Fibroblast of mammary gland (primary cell): ENCODE data around the gene ARHGDIA.

Experiments used
- DNase-seq: peaks from one replicate; pipeline ENCODE4 v3.0.0-alpha.2; 2010; ENCODE audit warnings: low read depth
- H3K4me3 ChIP-seq: 2 replicates; pipeline ENCODE4 v1.5.1; 2011; ENCODE audit warnings: low read depth, mild to moderate bottlenecking, low read length, moderate library complexity; ENCODE audit not compliant: control insufficient read depth
- TF ChIP-seq, protein P1 (sequence below): conservative IDR thresholded peaks from 2 replicates; pipeline ENCODE4 v1.5.1; 2011; ENCODE audit warnings: low read depth, low read length, inconsistent platforms; ENCODE audit not compliant: control insufficient read depth, insufficient read depth

The ARHGDIA gene

DNA sequence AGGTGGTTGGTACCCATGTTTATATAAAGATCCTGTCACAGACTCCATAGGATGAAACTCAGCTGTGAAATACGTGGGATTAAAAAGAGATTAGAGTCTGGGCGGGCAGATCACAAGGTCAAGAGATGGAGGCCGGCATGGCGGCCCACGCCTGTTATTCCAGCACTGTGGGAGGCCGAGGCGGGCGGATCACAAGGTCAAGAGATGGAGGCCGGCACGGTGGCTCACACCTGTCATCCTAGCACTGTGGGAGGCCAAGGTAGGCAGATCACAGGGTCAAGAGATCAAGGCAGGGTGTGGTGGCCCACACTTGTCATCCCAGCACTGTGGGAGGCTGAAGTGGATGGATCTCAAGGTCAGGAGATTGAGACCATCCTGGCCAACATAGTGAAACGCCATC, 24.3 kb upstream of the ARHGDIA start:
- H3K4me3 ChIP-seq = no peak overlapping the region
- no peak for DNase-seq
- TF ChIP-seq, protein P1, sequence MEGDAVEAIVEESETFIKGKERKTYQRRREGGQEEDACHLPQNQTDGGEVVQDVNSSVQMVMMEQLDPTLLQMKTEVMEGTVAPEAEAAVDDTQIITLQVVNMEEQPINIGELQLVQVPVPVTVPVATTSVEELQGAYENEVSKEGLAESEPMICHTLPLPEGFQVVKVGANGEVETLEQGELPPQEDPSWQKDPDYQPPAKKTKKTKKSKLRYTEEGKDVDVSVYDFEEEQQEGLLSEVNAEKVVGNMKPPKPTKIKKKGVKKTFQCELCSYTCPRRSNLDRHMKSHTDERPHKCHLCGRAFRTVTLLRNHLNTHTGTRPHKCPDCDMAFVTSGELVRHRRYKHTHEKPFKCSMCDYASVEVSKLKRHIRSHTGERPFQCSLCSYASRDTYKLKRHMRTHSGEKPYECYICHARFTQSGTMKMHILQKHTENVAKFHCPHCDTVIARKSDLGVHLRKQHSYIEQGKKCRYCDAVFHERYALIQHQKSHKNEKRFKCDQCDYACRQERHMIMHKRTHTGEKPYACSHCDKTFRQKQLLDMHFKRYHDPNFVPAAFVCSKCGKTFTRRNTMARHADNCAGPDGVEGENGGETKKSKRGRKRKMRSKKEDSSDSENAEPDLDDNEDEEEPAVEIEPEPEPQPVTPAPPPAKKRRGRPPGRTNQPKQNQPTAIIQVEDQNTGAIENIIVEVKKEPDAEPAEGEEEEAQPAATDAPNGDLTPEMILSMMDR = no peak

DNA sequence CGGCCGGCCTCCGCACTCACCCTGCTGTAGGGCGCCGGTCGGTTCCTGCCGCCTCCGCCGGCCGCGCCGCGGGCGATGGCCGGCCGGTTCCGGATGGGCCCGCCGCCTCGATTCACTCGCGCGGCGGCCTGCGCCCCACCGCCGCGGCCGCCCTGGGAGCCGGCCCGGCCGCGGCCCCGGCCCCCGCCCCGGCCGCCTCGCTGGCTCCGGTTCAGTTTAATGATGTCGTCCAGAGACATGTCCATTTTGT, 20.1 kb upstream of the ARHGDIA start:
- no peak for DNase-seq
- TF ChIP-seq, protein P1 = no peak
- H3K4me3 ChIP-seq = peak overlapping the region; percentile 78

DNA sequence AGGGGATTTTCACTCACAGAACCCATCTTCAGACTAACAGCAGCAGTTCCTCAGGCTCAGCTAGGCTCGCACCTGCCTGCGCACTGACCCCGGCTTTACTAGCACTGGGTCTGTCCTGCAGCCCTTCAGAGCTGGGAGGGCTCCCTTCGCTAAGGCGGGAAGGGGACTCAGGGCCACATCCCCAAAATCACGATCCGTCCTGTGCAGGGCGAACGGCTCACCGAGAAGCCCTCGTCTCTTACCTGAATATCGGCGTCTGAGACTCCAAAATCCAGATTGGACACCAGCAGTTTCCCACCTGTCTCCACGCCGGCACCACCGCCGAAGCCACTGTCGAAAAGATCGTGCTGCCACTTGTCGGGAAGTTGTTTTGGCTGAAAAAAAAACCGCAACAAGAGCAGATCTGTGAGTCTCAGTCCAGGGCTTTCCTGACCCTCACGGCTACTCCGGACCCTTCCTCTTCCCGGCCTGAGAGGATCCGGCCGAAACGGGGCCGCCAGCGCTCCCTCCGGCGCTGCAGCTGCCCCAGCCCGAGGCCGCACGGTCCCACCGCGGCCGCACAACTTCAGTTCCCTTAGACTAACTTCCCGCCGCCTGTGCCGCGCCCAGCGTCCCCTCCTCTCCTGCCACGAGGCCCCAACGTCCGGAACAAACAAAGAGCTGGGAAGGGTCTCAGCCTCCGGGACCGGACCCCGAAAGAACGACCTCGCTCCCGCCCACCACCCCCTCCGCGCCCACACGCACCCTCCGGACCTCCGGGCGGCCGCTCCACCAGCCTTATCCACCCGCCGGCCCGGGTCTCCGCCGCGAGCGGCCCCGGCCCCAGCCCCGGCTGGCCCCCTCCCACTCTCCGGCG, 19.5 kb upstream of the ARHGDIA start:
- DNase-seq = no peak
- TF ChIP-seq, protein P1 = no peak
- peak overlapping the region; percentile 78 for H3K4me3 ChIP-seq

- TF ChIP-seq, protein P1 = no peak
- H3K4me3 ChIP-seq = peak overlapping the region; percentile 78
- DNase-seq = no peak
Observed at GRCh38 chr17:81889602-81890001, 18.5 kb upstream of the ARHGDIA start.

DNA sequence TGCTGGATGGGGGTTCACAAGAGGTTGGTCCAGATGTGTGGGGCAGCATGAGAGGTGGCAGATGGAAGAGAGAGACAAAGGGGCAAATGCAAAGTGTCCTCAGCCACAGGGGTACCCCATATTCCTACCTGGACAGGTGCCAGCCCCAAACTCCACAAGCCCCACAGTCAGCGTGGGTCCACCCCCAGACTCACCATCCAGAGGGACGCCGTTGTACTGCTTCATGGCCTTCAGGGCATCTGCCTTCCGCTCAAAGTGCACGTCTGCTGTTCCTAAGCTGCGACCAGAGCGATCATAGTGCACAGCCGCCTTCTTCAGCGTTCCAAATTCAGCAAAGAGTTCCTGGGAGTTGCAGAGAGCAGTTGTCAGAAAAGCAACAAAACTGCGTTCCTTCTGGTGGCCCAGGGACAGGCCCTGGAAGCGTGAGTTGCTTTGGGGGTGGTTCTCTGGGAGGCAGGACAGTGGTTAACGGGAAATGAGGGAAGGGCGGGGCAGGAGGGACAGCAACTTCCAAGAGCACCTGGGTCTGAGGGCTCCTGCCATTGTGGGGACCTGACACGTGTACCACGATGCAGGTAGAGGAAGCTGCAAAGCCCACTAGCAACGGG, 18.0 kb upstream of the ARHGDIA start:
- TF ChIP-seq, protein P1 = no peak
- H3K4me3 ChIP-seq = no peak overlapping the region
- no peak for DNase-seq

DNA sequence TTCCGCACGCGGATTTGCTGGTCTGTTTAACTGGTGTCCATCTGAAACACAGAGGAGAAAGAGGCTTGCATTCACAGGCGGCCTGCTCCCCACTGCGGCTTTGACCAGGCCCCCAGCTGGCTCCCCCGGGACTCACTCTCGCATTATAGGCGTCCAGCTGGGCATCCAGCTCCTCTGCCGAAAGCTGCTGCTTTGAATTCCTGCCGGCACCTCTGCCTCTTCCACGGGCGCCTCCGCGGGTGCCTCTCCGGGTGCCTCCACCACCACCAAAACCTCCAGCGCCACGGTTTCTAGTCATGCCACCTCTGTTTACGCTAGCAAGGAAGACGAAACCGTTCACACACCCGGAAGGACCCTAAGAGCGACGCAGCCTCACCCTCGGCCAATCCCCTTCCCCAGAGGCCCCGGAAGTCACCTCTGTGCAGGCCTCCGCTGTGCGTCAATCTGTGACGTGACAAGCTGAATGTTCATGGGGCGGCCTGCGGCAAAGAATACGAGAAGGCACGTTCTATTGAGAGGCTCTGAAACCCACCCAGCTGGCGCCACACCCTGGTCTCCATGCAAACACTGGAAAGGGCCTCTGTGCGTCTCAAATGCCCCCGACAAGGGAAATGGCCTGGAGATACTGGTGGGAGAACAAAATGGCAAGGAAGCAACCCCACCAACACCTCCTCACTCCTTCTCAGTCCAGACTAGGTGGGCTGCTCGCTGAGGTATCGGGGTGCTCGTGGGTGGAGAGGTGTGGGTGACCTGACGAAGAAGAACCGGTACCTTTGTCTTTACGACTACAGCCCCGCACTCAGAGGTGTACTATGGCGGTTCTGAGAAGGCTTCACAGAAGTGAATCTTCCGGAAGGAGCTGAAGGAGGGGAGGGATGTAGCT, 17.2 kb upstream of the ARHGDIA start:
- TF ChIP-seq, protein P1 = no peak
- DNase-seq = no peak
- no peak overlapping the region for H3K4me3 ChIP-seq
